CD14-positive monocyte (primary cell): ENCODE data around the gene FIGN. TPM values are rescaled to one million over a fixed set of nuclear protein-coding genes. Genes with fewer than 3 reads are reported as not detected.

ENCODE experiments used
- DNase-seq, 3 donors: peaks; one replicate each; pipeline ENCODE4 v3.0.0-alpha.2; 2011 to 2022
- H2AFZ ChIP-seq: 2 replicates; pipeline ENCODE4 v1.6.0; 2012; ENCODE audit warnings: mild to moderate bottlenecking, low read depth, low read length, inconsistent platforms; ENCODE audit not compliant: insufficient read depth, poor library complexity, severe bottlenecking
- H3K27ac ChIP-seq, 2 donors: 1 replicate in 1 of 2; 2 replicates in 1 of 2; pipeline ENCODE4 v1.5.1; 2012 to 2013; ENCODE audit warnings: low read length in 2 of 2, control low read depth in 1 of 2, inconsistent platforms in 1 of 2, low read depth in 1 of 2, mild to moderate bottlenecking in 1 of 2
- H3K27me3 ChIP-seq, 2 donors: one replicate each; pipeline versions ENCODE4 v1.6.0 to v1.6.1; 2011 to 2013; ENCODE audit warnings: low read length in 2 of 2; ENCODE audit not compliant: control insufficient read depth in 2 of 2, insufficient read depth in 2 of 2
- H3K36me3 ChIP-seq, 2 donors: replicated peaks in 1 of 2; 1 replicate in 1 of 2; 2 replicates in 1 of 2; pipeline versions ENCODE4 v1.5.1 to v1.6.1; 2012 to 2013; ENCODE audit warnings: low read length in 2 of 2, control low read depth in 1 of 2, inconsistent platforms in 1 of 2, mild to moderate bottlenecking in 1 of 2; ENCODE audit not compliant: insufficient read depth in 2 of 2, control insufficient read depth in 1 of 2
- H3K4me1 ChIP-seq, 2 donors: 1 replicate in 1 of 2; 2 replicates in 1 of 2; pipeline versions ENCODE4 v1.5.1 to v1.6.1; 2012 to 2013; ENCODE audit warnings: low read length in 2 of 2, control low read depth in 1 of 2, inconsistent platforms in 1 of 2, mild to moderate bottlenecking in 1 of 2, moderate library complexity in 1 of 2; ENCODE audit not compliant: insufficient read depth in 2 of 2, control insufficient read depth in 1 of 2
- H3K4me2 ChIP-seq: replicated peaks from 2 replicates; pipeline ENCODE3; 2012; ENCODE audit warnings: low read length, moderate library complexity, mild to moderate bottlenecking; ENCODE audit not compliant: poor library complexity, severe bottlenecking; ENCODE audit errors: extremely low read depth
- H3K4me3 ChIP-seq, 3 experiments: fragments of 200-600 bp in 1 of 3; sonication (generic) in 1 of 3; replicated peaks in 1 of 3; 1 replicate in 2 of 3; 2 replicates in 1 of 3; pipeline ENCODE4 v1.5.1; 2011 to 2013; ENCODE audit warnings: low read length in 3 of 3, mild to moderate bottlenecking in 3 of 3, control low read depth in 2 of 3, low read depth in 2 of 3, inconsistent platforms in 1 of 3, moderate library complexity in 1 of 3
- H3K79me2 ChIP-seq: 2 replicates; pipeline ENCODE4 v1.6.0; 2012; ENCODE audit warnings: mild to moderate bottlenecking, control low read depth, inconsistent platforms, low read length, moderate library complexity; ENCODE audit not compliant: insufficient read depth
- H3K9ac ChIP-seq: 2 replicates; pipeline ENCODE4 v1.6.0; 2017; ENCODE audit warnings: low read length, mild to moderate bottlenecking; ENCODE audit not compliant: insufficient read depth, poor library complexity, severe bottlenecking
- H3K9me3 ChIP-seq, 2 donors: replicated peaks in 1 of 2; 1 replicate in 1 of 2; 2 replicates in 1 of 2; pipeline versions ENCODE4 v1.5.1 to v1.6.1; 2012 to 2013; ENCODE audit warnings: low read length in 2 of 2, control low read depth in 1 of 2; ENCODE audit not compliant: control insufficient read depth in 1 of 2, insufficient read depth in 1 of 2
- H4K20me1 ChIP-seq: 2 replicates; pipeline ENCODE4 v1.6.0; 2012; ENCODE audit warnings: mild to moderate bottlenecking, low read length, control low read depth, moderate library complexity; ENCODE audit not compliant: insufficient read depth
- H3K27ac Mint-ChIP-seq, 7 donors: one replicate each; pipeline ENCODE4 v1.8.0; 2020; ENCODE audit warnings: mild to moderate bottlenecking in 7 of 7, mixed read lengths in 7 of 7, moderate library complexity in 6 of 7, inconsistent platforms in 2 of 7
- H3K27me3 Mint-ChIP-seq, 3 donors: one replicate each; pipeline ENCODE4 v1.8.0; 2021 to 2022; ENCODE audit warnings: low read depth in 3 of 3, mild to moderate bottlenecking in 3 of 3, mixed read lengths in 3 of 3, moderate library complexity in 3 of 3, inconsistent platforms in 1 of 3
- H3K36me3 Mint-ChIP-seq, 2 donors: one replicate each; pipeline ENCODE4 v1.8.0; 2020; ENCODE audit warnings: mixed read lengths in 2 of 2, inconsistent platforms in 1 of 2, mild to moderate bottlenecking in 1 of 2
- H3K4me1 Mint-ChIP-seq: one replicate; pipeline ENCODE4 v1.8.0; 2020; ENCODE audit warnings: mild to moderate bottlenecking, mixed read lengths
- H3K4me3 Mint-ChIP-seq, 2 donors: one replicate each; pipeline ENCODE4 v1.8.0; 2020; ENCODE audit warnings: mild to moderate bottlenecking in 2 of 2, mixed read lengths in 2 of 2, moderate library complexity in 1 of 2
- H3K9me3 Mint-ChIP-seq, 7 donors: one replicate each; pipeline ENCODE4 v1.8.0; 2020 to 2022; ENCODE audit warnings: mixed read lengths in 7 of 7, mild to moderate bottlenecking in 6 of 7, moderate library complexity in 6 of 7, inconsistent platforms in 2 of 7
- WGBS: methylation state at CpG from one replicate; pipeline ENCODE4 v1.1.5; 2013; ENCODE audit warnings: missing lambda C conversion rate; ENCODE audit not compliant: insufficient coverage; 5-methylcytosine and 5-hydroxymethylcytosine counted together
- intact Hi-C, 2 donors: fragments of 100-400 bp; cut with micrococcal nuclease; formaldehyde crosslinking; loops; one replicate each; pipeline versions ENCODE4 v1.15.0 to v1.15.1; 2023
- polyA plus RNA-seq, 3 donors: library from polyadenylated mRNA; depleted of rRNA in 1 of 3; unstranded in 2 of 3; stranded (reverse) in 1 of 3; fragments of 300-500 nt in 2 of 3; fragments of >200 nt in 1 of 3; fragmentation: Illumina TruSeq in 2 of 3; gene quantifications; 1 replicate in 2 of 3; 2 replicates in 1 of 3; pipeline ENCODE4 v1.2.3, GENCODE V29; 2012 to 2021
- TF ChIP-seq, protein P1 (sequence below): fragments of 200-600 bp; IDR thresholded peaks from one replicate; pipeline ENCODE4 v1.8.0; 2022; ENCODE audit warnings: antibody characterized with exemption, mild to moderate bottlenecking

Gene FIGN
- polyA plus RNA-seq, 3 donors, result not detected

GRCh38 chr2:163625632-163626031, 110.2 kb downstream of the FIGN start:
- intact Hi-C loops, result no loop called here
- H3K27me3 ChIP-seq, result no peaks in the 10 kb centered on the region
- H3K27ac Mint-ChIP-seq, result no peak overlapping the region
- H3K79me2 ChIP-seq, result no peaks in the 10 kb centered on the region
- no peaks in the 10 kb centered on the region for H3K27me3 Mint-ChIP-seq
- H3K4me1 Mint-ChIP-seq, result no peaks in the 10 kb centered on the region
- no peaks in the 10 kb centered on the region for H3K36me3 ChIP-seq
- H3K9ac ChIP-seq, result no peak overlapping the region
- peaks cover 0 to 4% (median 0%) of the 10 kb centered on the region in 7 donors for H3K9me3 Mint-ChIP-seq
- H3K4me2 ChIP-seq, result no peak overlapping the region
- no peaks in the 10 kb centered on the region for H3K4me1 ChIP-seq
- no peaks in the 10 kb centered on the region for H4K20me1 ChIP-seq
- no peak overlapping the region for H2AFZ ChIP-seq
- no peaks in the 10 kb centered on the region for H3K36me3 Mint-ChIP-seq
- WGBS, result no CpG with 5 or more reads among the region's 1 CpG
- TF ChIP-seq, protein P1, sequence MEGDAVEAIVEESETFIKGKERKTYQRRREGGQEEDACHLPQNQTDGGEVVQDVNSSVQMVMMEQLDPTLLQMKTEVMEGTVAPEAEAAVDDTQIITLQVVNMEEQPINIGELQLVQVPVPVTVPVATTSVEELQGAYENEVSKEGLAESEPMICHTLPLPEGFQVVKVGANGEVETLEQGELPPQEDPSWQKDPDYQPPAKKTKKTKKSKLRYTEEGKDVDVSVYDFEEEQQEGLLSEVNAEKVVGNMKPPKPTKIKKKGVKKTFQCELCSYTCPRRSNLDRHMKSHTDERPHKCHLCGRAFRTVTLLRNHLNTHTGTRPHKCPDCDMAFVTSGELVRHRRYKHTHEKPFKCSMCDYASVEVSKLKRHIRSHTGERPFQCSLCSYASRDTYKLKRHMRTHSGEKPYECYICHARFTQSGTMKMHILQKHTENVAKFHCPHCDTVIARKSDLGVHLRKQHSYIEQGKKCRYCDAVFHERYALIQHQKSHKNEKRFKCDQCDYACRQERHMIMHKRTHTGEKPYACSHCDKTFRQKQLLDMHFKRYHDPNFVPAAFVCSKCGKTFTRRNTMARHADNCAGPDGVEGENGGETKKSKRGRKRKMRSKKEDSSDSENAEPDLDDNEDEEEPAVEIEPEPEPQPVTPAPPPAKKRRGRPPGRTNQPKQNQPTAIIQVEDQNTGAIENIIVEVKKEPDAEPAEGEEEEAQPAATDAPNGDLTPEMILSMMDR, result no peak
- H3K4me3 ChIP-seq, result no peak overlapping the region
- no peak for DNase-seq
- H3K4me3 Mint-ChIP-seq, result no peak overlapping the region
- peaks cover 0 to 3% of the 10 kb centered on the region in 2 donors for H3K9me3 ChIP-seq
- no peak overlapping the region for H3K27ac ChIP-seq

DNA sequence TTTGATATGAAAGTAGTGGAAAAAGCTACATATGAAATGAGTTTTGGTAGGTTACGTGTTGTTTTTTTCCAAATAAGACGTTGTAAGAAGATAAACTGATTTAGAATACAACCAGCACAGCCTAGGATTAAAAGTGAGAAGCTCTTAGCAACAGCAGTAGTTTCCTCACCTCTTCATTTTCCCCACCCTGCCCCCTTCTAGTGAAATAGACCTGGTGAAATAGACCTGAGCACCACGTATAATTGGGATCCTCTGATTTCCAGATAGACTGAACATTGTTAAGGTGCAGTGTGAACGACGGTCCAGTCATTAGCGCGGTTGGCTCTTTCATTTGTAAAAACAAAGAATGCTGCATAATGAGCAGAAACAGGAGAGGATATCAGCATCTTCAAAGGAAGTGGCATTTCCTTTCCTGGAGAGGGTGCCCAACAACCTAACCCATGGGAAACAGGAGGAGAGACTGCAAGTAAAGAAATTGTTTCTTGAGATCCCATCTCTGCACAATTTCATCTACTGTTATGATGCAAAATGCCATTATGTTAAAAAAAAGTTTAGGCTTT, 114.3 kb downstream of the FIGN start:
- WGBS, result 52% methylated on average over 5 of the region's 7 CpGs
- Histone ChIP-seq H3K4me2 (no peak overlapping the region), H4K20me1 (no peaks in the 10 kb centered on the region), H3K79me2 (no peaks in the 10 kb centered on the region), H3K4me1 (no peaks in the 10 kb centered on the region), H3K36me3 (no peaks in the 10 kb centered on the region), H3K27ac (no peak overlapping the region), H3K9me3 (no peaks in the 10 kb centered on the region), H2AFZ (no peak overlapping the region), H3K27me3 (no peaks in the 10 kb centered on the region), H3K4me3 (no peak overlapping the region), H3K9ac (no peak overlapping the region)
- intact Hi-C loops, result no loop called here
- Mint-ChIP-seq H3K4me3 (no peak overlapping the region), H3K9me3 (peaks cover 0 to 3% (median 0%) of the 10 kb centered on the region in 7 donors), H3K36me3 (no peaks in the 10 kb centered on the region), H3K27me3 (no peaks in the 10 kb centered on the region), H3K4me1 (no peaks in the 10 kb centered on the region), H3K27ac (no peak overlapping the region)
- DNase-seq, result no peak
- TF ChIP-seq, protein P1, result no peak
